IPS-15b (cell line): ENCODE measurements around the gene DCXR.
A peak's percentile ranks its signal among the peaks of the same experiment; 100 is the strongest.

ENCODE experiments used
- H3K27me3 ChIP-seq: one replicate; pipeline ENCODE4 v1.6.1; 2013; ENCODE audit warnings: low read length; ENCODE audit not compliant: control insufficient read depth, insufficient read depth
- H3K36me3 ChIP-seq: one replicate; pipeline ENCODE4 v1.6.1; 2013; ENCODE audit warnings: low read length; ENCODE audit not compliant: control insufficient read depth, insufficient read depth
- H3K4me1 ChIP-seq: one replicate; pipeline ENCODE4 v1.6.1; 2013; ENCODE audit warnings: mild to moderate bottlenecking, low read length; ENCODE audit not compliant: control insufficient read depth, insufficient read depth
- H3K4me3 ChIP-seq: one replicate; pipeline ENCODE4 v1.5.1; 2013; ENCODE audit warnings: low read depth, low read length
- H3K9ac ChIP-seq: one replicate; pipeline ENCODE4 v1.6.1; 2013; ENCODE audit warnings: low read depth, mild to moderate bottlenecking, low read length
- H3K9me3 ChIP-seq: one replicate; pipeline ENCODE4 v1.6.1; 2013; ENCODE audit warnings: mild to moderate bottlenecking, low read length; ENCODE audit not compliant: control insufficient read depth, insufficient read depth

DCXR gene

GRCh38 chr17:82050761-82051641 lies 13.5 kb upstream of the DCXR start:
- Histone ChIP-seq H3K9ac (no peak overlapping the region), H3K36me3 (peaks cover 54% of the 10 kb centered on the region), H3K4me1 (no peaks in the 10 kb centered on the region), H3K27me3 (no peaks in the 10 kb centered on the region), H3K4me3 (peak overlapping the region; percentile 79), H3K9me3 (no peaks in the 10 kb centered on the region)

- peaks cover 49% of the 10 kb centered on the region for H3K36me3 ChIP-seq
- no peak overlapping the region for H3K9ac ChIP-seq
- H3K4me3 ChIP-seq: peak overlapping the region; percentile 36
- no peaks in the 10 kb centered on the region for H3K9me3 ChIP-seq
- no peaks in the 10 kb centered on the region for H3K4me1 ChIP-seq
- no peaks in the 10 kb centered on the region for H3K27me3 ChIP-seq
Measured at GRCh38 chr17:82050152-82050760, 12.8 kb upstream of the DCXR start.

- H3K4me3 ChIP-seq: no peak overlapping the region
- H3K27me3 ChIP-seq: no peaks in the 10 kb centered on the region
- no peaks in the 10 kb centered on the region for H3K9me3 ChIP-seq
- no peaks in the 10 kb centered on the region for H3K4me1 ChIP-seq
- H3K36me3 ChIP-seq: peaks cover 41% of the 10 kb centered on the region
- no peak overlapping the region for H3K9ac ChIP-seq
Measured at GRCh38 chr17:82049521-82049971, 12.0 kb upstream of the DCXR start.

DNA sequence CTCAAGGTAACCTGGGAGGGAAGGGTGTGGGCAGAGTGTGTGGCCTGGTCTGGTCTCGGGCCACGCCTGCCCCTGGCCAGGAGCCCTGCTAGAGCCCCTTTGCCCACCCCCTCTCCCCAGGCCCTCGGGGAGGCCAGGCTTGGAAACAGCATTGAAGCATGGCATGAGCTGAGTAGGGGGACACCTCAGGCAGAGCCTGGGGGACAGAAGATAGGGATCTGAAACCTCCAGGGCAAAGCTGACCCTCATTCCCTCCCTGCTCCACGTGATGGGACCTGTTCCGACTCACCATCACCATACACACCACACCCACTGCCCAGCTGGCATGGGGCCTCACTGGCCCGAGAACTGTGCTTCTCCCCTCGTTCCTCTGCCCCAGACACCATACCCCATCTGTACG lies 11.6 kb upstream of the DCXR start:
- Histone ChIP-seq H3K4me3 (no peak overlapping the region), H3K9ac (no peak overlapping the region), H3K36me3 (peaks cover 37% of the 10 kb centered on the region), H3K4me1 (no peaks in the 10 kb centered on the region), H3K27me3 (no peaks in the 10 kb centered on the region), H3K9me3 (no peaks in the 10 kb centered on the region)

DNA sequence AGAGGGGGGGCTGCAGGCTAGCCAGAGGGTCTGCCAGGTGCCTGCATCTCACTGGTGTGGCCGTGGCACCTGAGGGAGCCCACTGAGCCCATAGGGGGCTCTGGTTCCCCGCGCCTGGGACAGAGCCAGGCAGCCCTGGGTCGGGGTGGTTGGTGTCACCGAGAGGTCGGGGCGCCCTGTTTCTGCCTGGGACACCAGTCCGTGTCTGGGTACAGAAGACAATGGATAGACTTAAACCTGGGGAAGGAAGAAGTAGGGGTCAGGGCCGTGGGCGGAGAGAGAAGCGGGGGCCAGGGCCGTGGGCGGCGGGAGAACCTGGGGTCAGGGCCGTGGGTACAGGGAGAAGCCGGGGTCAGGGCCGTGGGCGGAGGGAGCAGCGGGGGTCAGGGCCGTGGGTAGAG lies 11.1 kb upstream of the DCXR start:
- H3K27me3 ChIP-seq: no peaks in the 10 kb centered on the region
- no peaks in the 10 kb centered on the region for H3K9me3 ChIP-seq
- no peak overlapping the region for H3K4me3 ChIP-seq
- no peaks in the 10 kb centered on the region for H3K4me1 ChIP-seq
- H3K36me3 ChIP-seq: peaks cover 32% of the 10 kb centered on the region
- no peak overlapping the region for H3K9ac ChIP-seq

- no peak overlapping the region for H3K4me3 ChIP-seq
Measured at GRCh38 chr17:82047914-82048570, 10.5 kb upstream of the DCXR start.

GRCh38 chr17:82047379-82047778 lies 9.9 kb upstream of the DCXR start:
- H3K27me3 ChIP-seq: no peaks in the 10 kb centered on the region
- peaks cover 27% of the 10 kb centered on the region for H3K36me3 ChIP-seq
- no peak overlapping the region for H3K4me3 ChIP-seq
- H3K9ac ChIP-seq: no peak overlapping the region
- no peaks in the 10 kb centered on the region for H3K9me3 ChIP-seq
- H3K4me1 ChIP-seq: no peaks in the 10 kb centered on the region

More at GRCh38 chr17:82047914-82048570, 10.5 kb upstream of the DCXR start:
- Histone ChIP-seq H3K36me3 (peaks cover 27% of the 10 kb centered on the region), H3K9me3 (no peaks in the 10 kb centered on the region), H3K27me3 (no peaks in the 10 kb centered on the region), H3K4me1 (no peaks in the 10 kb centered on the region), H3K9ac (no peak overlapping the region)

DNA sequence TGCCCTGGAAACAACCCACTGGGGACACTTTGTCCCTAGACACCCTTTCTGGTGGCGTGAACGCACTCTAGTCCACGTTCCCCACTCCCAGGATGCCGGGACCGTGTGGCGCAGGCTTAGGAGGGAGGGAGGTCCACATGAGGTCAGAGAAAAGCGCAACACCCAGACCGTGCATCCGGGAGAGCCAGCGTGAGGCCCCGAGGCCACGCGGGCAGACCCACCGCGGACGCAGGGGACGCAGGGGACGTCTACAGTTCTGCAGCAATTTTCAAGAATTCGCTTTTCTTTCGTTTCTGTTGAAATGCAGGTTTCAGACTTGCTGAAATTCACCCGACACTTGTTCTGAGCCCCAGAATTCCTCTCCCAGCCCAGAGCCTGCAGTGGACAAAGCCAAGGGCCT lies 9.4 kb upstream of the DCXR start:
- Histone ChIP-seq H3K9ac (no peak overlapping the region), H3K4me3 (no peak overlapping the region), H3K27me3 (no peaks in the 10 kb centered on the region), H3K9me3 (no peaks in the 10 kb centered on the region), H3K36me3 (peaks cover 27% of the 10 kb centered on the region), H3K4me1 (no peaks in the 10 kb centered on the region)

DNA sequence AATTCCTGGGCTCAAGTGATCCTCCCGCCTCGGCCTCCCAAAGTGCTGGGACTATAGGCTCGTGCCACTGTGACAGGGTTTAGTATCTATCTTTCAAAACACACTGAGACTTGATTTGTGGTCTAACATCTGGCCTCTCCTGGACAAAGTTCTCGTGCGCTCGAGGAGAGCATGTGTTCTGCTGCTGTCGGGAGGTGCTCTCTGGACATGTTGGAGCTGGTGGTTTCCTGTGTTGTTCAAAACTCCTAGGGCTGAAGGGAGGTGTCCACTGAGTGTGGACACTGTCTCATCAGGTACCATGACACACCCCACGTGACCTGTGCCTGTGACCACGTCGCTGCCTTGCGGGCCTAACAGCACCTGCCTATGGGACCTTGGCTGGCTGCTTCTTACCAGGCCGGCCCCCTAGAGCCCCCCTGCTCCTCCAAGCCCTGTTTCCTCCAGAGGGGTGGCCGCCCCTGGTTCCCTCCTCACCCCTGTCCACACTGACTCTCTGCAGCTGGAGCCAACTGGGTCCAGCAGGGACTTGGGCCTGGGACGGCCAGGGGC lies 8.5 kb upstream of the DCXR start:
- no peak overlapping the region for H3K9ac ChIP-seq
- H3K4me1 ChIP-seq: no peaks in the 10 kb centered on the region
- H3K4me3 ChIP-seq: no peak overlapping the region
- H3K36me3 ChIP-seq: peaks cover 27% of the 10 kb centered on the region
- no peaks in the 10 kb centered on the region for H3K9me3 ChIP-seq
- no peaks in the 10 kb centered on the region for H3K27me3 ChIP-seq

- Histone ChIP-seq H3K9me3 (no peaks in the 10 kb centered on the region), H3K27me3 (peaks cover 2% of the 10 kb centered on the region), H3K4me3 (no peak overlapping the region), H3K9ac (no peak overlapping the region), H3K36me3 (peaks cover 13% of the 10 kb centered on the region), H3K4me1 (no peaks in the 10 kb centered on the region)
Measured at GRCh38 chr17:82043507-82043906, 6.0 kb upstream of the DCXR start.

GRCh38 chr17:82042649-82043048 lies 5.2 kb upstream of the DCXR start:
- no peaks in the 10 kb centered on the region for H3K4me1 ChIP-seq
- peaks cover 2% of the 10 kb centered on the region for H3K27me3 ChIP-seq
- no peak overlapping the region for H3K9ac ChIP-seq
- no peaks in the 10 kb centered on the region for H3K9me3 ChIP-seq
- H3K4me3 ChIP-seq: no peak overlapping the region
- H3K36me3 ChIP-seq: peaks cover 8% of the 10 kb centered on the region
